NCI-H1694 (cell line): ENCODE measurements around the gene BGN.

ENCODE experiments used
- DNase-seq: peaks from one replicate; lab custom pipeline; 2025; lab: John Stamatoyannopoulos, UW

The BGN gene

GRCh38 chrX:153494541-153495361 lies at the start of gene BGN:
TSS of gene BGN (plus strand) at chrX:153494980. CDS start at chrX:153504632, 9,652 bp downstream.
- peak; percentile 57 for DNase-seq

GRCh38 chrX:153445106-153445855 lies 49.5 kb upstream of the BGN start:
- no peak for DNase-seq

- no peak for DNase-seq
These were observed 48.7 kb upstream of the BGN start, which contains the start of gene TREX2 for GRCh38 chrX:153445856-153446635. TSS of gene TREX2 (minus strand) at chrX:153446056. CDS start at chrX:153445430, 626 bp downstream.

GRCh38 chrX:153446636-153446936 lies 48.2 kb upstream of the BGN start:
- no peak for DNase-seq

GRCh38 chrX:153446950-153447580 lies 47.7 kb upstream of the BGN start:
- no peak for DNase-seq

- DNase-seq: no peak
These were observed 47.2 kb upstream of the BGN start for GRCh38 chrX:153447581-153447960.

- no peak for DNase-seq
These were observed 46.0 kb upstream of the BGN start for GRCh38 chrX:153448556-153449367.

GRCh38 chrX:153449368-153450113 lies 45.2 kb upstream of the BGN start:
- no peak for DNase-seq

- DNase-seq: no peak
These were observed 44.4 kb upstream of the BGN start for GRCh38 chrX:153450114-153450948.

GRCh38 chrX:153450949-153451277 lies 43.9 kb upstream of the BGN start:
- DNase-seq: no peak

- DNase-seq: no peak
These were observed 39.8 kb upstream of the BGN start for GRCh38 chrX:153454901-153455550.

GRCh38 chrX:153455571-153455970 lies 39.2 kb upstream of the BGN start:
- no peak for DNase-seq

- DNase-seq: peak; percentile 3
These were observed 38.6 kb upstream of the BGN start for GRCh38 chrX:153456161-153456560.

- no peak for DNase-seq
These were observed 38.1 kb upstream of the BGN start for GRCh38 chrX:153456704-153457103.

- DNase-seq: no peak
These were observed 37.5 kb upstream of the BGN start for GRCh38 chrX:153457136-153457825.

GRCh38 chrX:153457827-153458466 lies 36.8 kb upstream of the BGN start:
- DNase-seq: no peak

GRCh38 chrX:153458476-153458875 lies 36.3 kb upstream of the BGN start:
- no peak for DNase-seq

- DNase-seq: no peak
These were observed 34.8 kb upstream of the BGN start for GRCh38 chrX:153459986-153460385.
